DOHH2 (cell line): ENCODE measurements around the gene OTOP1.

ENCODE experiments used
- H3F3A ChIP-seq: fragments of 200-600 bp; sonication (generic), shearing (Covaris generic); 2 replicates; pipeline ENCODE4 v1.6.0; 2016; ENCODE audit warnings: antibody characterized with exemption, mild to moderate bottlenecking; ENCODE audit not compliant: control insufficient read depth, insufficient read depth
- H3K27ac ChIP-seq: fragments of 200-600 bp; sonication (generic); 2 replicates; pipeline ENCODE4 v1.5.1; 2014; ENCODE audit warnings: low read depth, mild to moderate bottlenecking, low read length, moderate library complexity
- H3K27me3 ChIP-seq: fragments of 200-600 bp; sonication (generic); 2 replicates; pipeline ENCODE4 v1.6.1; 2014; ENCODE audit warnings: mild to moderate bottlenecking, low read length, mixed read lengths; ENCODE audit not compliant: control insufficient read depth
- H3K36me3 ChIP-seq: fragments of 200-600 bp; sonication (generic); 2 replicates; pipeline ENCODE4 v1.6.1; 2014; ENCODE audit warnings: mild to moderate bottlenecking, low read length, moderate library complexity, mixed read lengths; ENCODE audit not compliant: control insufficient read depth
- H3K4me1 ChIP-seq: fragments of 200-600 bp; sonication (generic); 2 replicates; pipeline ENCODE4 v1.6.1; 2014; ENCODE audit warnings: mild to moderate bottlenecking, low read length, mixed read lengths; ENCODE audit not compliant: control insufficient read depth
- H3K4me2 ChIP-seq: fragments of 200-600 bp; sonication (generic); 2 replicates; pipeline ENCODE4 v1.6.0; 2014; ENCODE audit warnings: mild to moderate bottlenecking, low read length, moderate library complexity
- H3K4me3 ChIP-seq: fragments of 200-600 bp; sonication (generic); 2 replicates; pipeline ENCODE4 v1.5.1; 2014; ENCODE audit warnings: mild to moderate bottlenecking, low read length, mixed read lengths
- H3K79me2 ChIP-seq: fragments of 200-600 bp; sonication (generic); 2 replicates; pipeline ENCODE4 v1.6.1; 2014; ENCODE audit warnings: mild to moderate bottlenecking, low read length, mixed read lengths; ENCODE audit not compliant: control insufficient read depth
- H3K9me2 ChIP-seq: fragments of 200-600 bp; sonication (generic); replicated peaks from 2 replicates; pipeline ENCODE4 v1.6.1; 2014; ENCODE audit warnings: mild to moderate bottlenecking, low read length, mixed read lengths; ENCODE audit not compliant: control insufficient read depth
- H3K9me3 ChIP-seq: fragments of 200-600 bp; sonication (generic); 2 replicates; pipeline ENCODE4 v1.6.1; 2014; ENCODE audit warnings: antibody characterized with exemption, low read length, mixed read lengths; ENCODE audit not compliant: control insufficient read depth, insufficient read depth
- H4K20me1 ChIP-seq: fragments of 200-600 bp; sonication (generic); 2 replicates; pipeline ENCODE4 v1.6.0; 2014; ENCODE audit warnings: low read depth, mild to moderate bottlenecking, antibody characterized with exemption, low read length, moderate library complexity; ENCODE audit not compliant: control insufficient read depth, insufficient read depth
- EZH2phosphoT487 ChIP-seq: fragments of 200-600 bp; sonication (generic); IDR thresholded peaks from 2 replicates; pipeline ENCODE4 v1.6.1; 2017; ENCODE audit warnings: borderline replicate concordance, mild to moderate bottlenecking, antibody characterized with exemption, low read length, moderate library complexity, mixed read lengths
- TF ChIP-seq, protein P1 (sequence below): fragments of 200-600 bp; sonication (generic); IDR thresholded peaks from one replicate; pipeline ENCODE4 v1.5.1; 2014; ENCODE audit warnings: antibody characterized with exemption, mild to moderate bottlenecking, low read depth, low read length; ENCODE audit not compliant: poor library complexity, severe bottlenecking

The OTOP1 gene

GRCh38 chr4:4256799-4257198, 30.1 kb upstream of the OTOP1 start:
- no peak for TF ChIP-seq EZH2phosphoT487
- TF ChIP-seq, protein P1, sequence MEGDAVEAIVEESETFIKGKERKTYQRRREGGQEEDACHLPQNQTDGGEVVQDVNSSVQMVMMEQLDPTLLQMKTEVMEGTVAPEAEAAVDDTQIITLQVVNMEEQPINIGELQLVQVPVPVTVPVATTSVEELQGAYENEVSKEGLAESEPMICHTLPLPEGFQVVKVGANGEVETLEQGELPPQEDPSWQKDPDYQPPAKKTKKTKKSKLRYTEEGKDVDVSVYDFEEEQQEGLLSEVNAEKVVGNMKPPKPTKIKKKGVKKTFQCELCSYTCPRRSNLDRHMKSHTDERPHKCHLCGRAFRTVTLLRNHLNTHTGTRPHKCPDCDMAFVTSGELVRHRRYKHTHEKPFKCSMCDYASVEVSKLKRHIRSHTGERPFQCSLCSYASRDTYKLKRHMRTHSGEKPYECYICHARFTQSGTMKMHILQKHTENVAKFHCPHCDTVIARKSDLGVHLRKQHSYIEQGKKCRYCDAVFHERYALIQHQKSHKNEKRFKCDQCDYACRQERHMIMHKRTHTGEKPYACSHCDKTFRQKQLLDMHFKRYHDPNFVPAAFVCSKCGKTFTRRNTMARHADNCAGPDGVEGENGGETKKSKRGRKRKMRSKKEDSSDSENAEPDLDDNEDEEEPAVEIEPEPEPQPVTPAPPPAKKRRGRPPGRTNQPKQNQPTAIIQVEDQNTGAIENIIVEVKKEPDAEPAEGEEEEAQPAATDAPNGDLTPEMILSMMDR = no peak

GRCh38 chr4:4254666-4255065, 27.9 kb upstream of the OTOP1 start:
- H3K79me2 ChIP-seq = no peaks in the 10 kb centered on the region
- H3K4me2 ChIP-seq = no peak overlapping the region
- H3F3A ChIP-seq = no peaks in the 10 kb centered on the region
- H3K27me3 ChIP-seq = peaks cover 11% of the 10 kb centered on the region; the same call in 1 of the 2 replicates
- H3K36me3 ChIP-seq = no peaks in the 10 kb centered on the region
- peaks cover 5% of the 10 kb centered on the region; the same call in 1 of the 2 replicates for H3K4me1 ChIP-seq
- TF ChIP-seq EZH2phosphoT487 = no peak
- TF ChIP-seq, protein P1 = no peak
- no peak overlapping the region for H3K27ac ChIP-seq
- H3K9me3 ChIP-seq = no peaks in the 10 kb centered on the region
- H4K20me1 ChIP-seq = no peaks in the 10 kb centered on the region
- H3K9me2 ChIP-seq = no peaks in the 10 kb centered on the region
- H3K4me3 ChIP-seq = no peak overlapping the region

More at GRCh38 chr4:4256799-4257198, 30.1 kb upstream of the OTOP1 start:
- Histone ChIP-seq H3K4me1 (peaks cover 5% of the 10 kb centered on the region; the same call in 1 of the 2 replicates), H3F3A (no peaks in the 10 kb centered on the region), H3K9me2 (no peaks in the 10 kb centered on the region), H3K79me2 (no peaks in the 10 kb centered on the region), H3K36me3 (no peaks in the 10 kb centered on the region), H3K27me3 (peaks cover 11% of the 10 kb centered on the region; the same call in 1 of the 2 replicates), H3K9me3 (no peaks in the 10 kb centered on the region), H3K27ac (no peak overlapping the region), H3K4me3 (no peak overlapping the region), H4K20me1 (no peaks in the 10 kb centered on the region), H3K4me2 (no peak overlapping the region)

GRCh38 chr4:4254199-4254598, 27.5 kb upstream of the OTOP1 start:
- no peaks in the 10 kb centered on the region for H3K79me2 ChIP-seq
- H3K4me1 ChIP-seq = peaks cover 7% of the 10 kb centered on the region
- H3K4me2 ChIP-seq = no peak overlapping the region
- no peak overlapping the region for H3K27ac ChIP-seq
- no peaks in the 10 kb centered on the region for H3K36me3 ChIP-seq
- H3K4me3 ChIP-seq = no peak overlapping the region
- H3K9me2 ChIP-seq = no peaks in the 10 kb centered on the region
- TF ChIP-seq, protein P1 = no peak
- TF ChIP-seq EZH2phosphoT487 = no peak
- peaks cover 11% of the 10 kb centered on the region; the same call in 1 of the 2 replicates for H3K27me3 ChIP-seq
- no peaks in the 10 kb centered on the region for H3F3A ChIP-seq
- no peaks in the 10 kb centered on the region for H3K9me3 ChIP-seq
- H4K20me1 ChIP-seq = no peaks in the 10 kb centered on the region
